Astrocyte (in vitro differentiated cells and primary cell): Measurements from ENCODE around the gene SCAMP4. TPM values are rescaled to one million over a fixed set of nuclear protein-coding genes. Genes with fewer than 3 reads are reported as not detected.

Source experiments
- DNase-seq: peaks from one replicate; pipeline ENCODE4 v3.0.0-alpha.2; 2010; ENCODE audit warnings: low read depth
- FAIRE-seq: peaks from 2 replicates; lab custom pipeline; 2011; peaks lifted over from hg19 to GRCh38; lab: Jason Lieb, UNC
- H2AFZ ChIP-seq: 2 replicates; pipeline ENCODE4 v1.6.0; 2012; ENCODE audit warnings: low read depth, low read length, inconsistent platforms
- H3K27ac ChIP-seq: 2 replicates; pipeline ENCODE4 v1.5.1; 2011; ENCODE audit warnings: low read depth, low read length, inconsistent platforms
- H3K27me3 ChIP-seq: 2 replicates; pipeline ENCODE4 v1.6.0; 2011; ENCODE audit warnings: low read length, inconsistent platforms; ENCODE audit not compliant: insufficient read depth
- H3K36me3 ChIP-seq: 2 replicates; pipeline ENCODE4 v1.5.1; 2011; ENCODE audit warnings: low read length, inconsistent platforms; ENCODE audit not compliant: insufficient read depth
- H3K4me1 ChIP-seq: 2 replicates; pipeline ENCODE4 v1.5.1; 2011; ENCODE audit warnings: low read length, inconsistent platforms; ENCODE audit not compliant: insufficient read depth
- H3K4me2 ChIP-seq: 2 replicates; pipeline ENCODE4 v1.6.0; 2012; ENCODE audit warnings: low read length, inconsistent platforms
- H3K4me3 ChIP-seq: 2 replicates; pipeline ENCODE4 v1.5.1; 2011; ENCODE audit warnings: low read depth, mild to moderate bottlenecking, low read length, inconsistent platforms; ENCODE audit not compliant: insufficient read depth
- H3K79me2 ChIP-seq: 2 replicates; pipeline ENCODE4 v1.6.0; 2012; ENCODE audit warnings: mild to moderate bottlenecking, low read length, inconsistent platforms; ENCODE audit not compliant: insufficient read depth
- H3K9ac ChIP-seq: 2 replicates; pipeline ENCODE4 v1.6.0; 2012; ENCODE audit warnings: mild to moderate bottlenecking, low read length, inconsistent platforms
- H3K9me3 ChIP-seq: 2 replicates; pipeline ENCODE4 v1.5.1; 2012; ENCODE audit warnings: low read depth, mild to moderate bottlenecking, low read length, inconsistent platforms; ENCODE audit not compliant: insufficient read depth
- H4K20me1 ChIP-seq: 2 replicates; pipeline ENCODE4 v1.6.0; 2012; ENCODE audit warnings: low read length, inconsistent platforms; ENCODE audit not compliant: insufficient read depth
- H3K27ac Mint-ChIP-seq: one replicate; pipeline ENCODE4 v1.8.0; 2021; ENCODE audit warnings: mild to moderate bottlenecking, mixed read lengths; ENCODE audit not compliant: unreplicated experiment
- H3K27me3 Mint-ChIP-seq: one replicate; pipeline ENCODE4 v1.8.0; 2021; ENCODE audit warnings: low read depth, mixed read lengths; ENCODE audit not compliant: unreplicated experiment
- H3K36me3 Mint-ChIP-seq: one replicate; pipeline ENCODE4 v1.8.0; 2021; ENCODE audit warnings: low read depth, mixed read lengths; ENCODE audit not compliant: unreplicated experiment
- H3K4me1 Mint-ChIP-seq: one replicate; pipeline ENCODE4 v1.8.0; 2021; ENCODE audit warnings: low read depth, mixed read lengths; ENCODE audit not compliant: unreplicated experiment
- H3K4me3 Mint-ChIP-seq: one replicate; pipeline ENCODE4 v1.8.0; 2021; ENCODE audit warnings: mild to moderate bottlenecking, moderate library complexity, mixed read lengths; ENCODE audit not compliant: unreplicated experiment
- H3K9me3 Mint-ChIP-seq: one replicate; pipeline ENCODE4 v1.8.0; 2021; ENCODE audit warnings: mild to moderate bottlenecking, mixed read lengths; ENCODE audit not compliant: unreplicated experiment
- EZH2 ChIP-seq: IDR thresholded peaks from 2 replicates; pipeline ENCODE4 v1.6.1; 2012; ENCODE audit warnings: mild to moderate bottlenecking, low read length, inconsistent platforms; ENCODE audit not compliant: insufficient read depth
- total RNA-seq: library from RNA; stranded (reverse); gene quantifications from 2 replicates; pipeline ENCODE4 v1.2.1, GENCODE V29; 2021
- TF ChIP-seq, protein P1 (sequence below): IDR thresholded peaks from 2 replicates; pipeline ENCODE4 v1.5.1; 2011; ENCODE audit warnings: low read depth, mild to moderate bottlenecking, inconsistent platforms, low read length, moderate library complexity; ENCODE audit not compliant: insufficient read depth

The SCAMP4 gene
- total RNA-seq, 1 donor from 2014 or later, result 72.2 TPM

DNA sequence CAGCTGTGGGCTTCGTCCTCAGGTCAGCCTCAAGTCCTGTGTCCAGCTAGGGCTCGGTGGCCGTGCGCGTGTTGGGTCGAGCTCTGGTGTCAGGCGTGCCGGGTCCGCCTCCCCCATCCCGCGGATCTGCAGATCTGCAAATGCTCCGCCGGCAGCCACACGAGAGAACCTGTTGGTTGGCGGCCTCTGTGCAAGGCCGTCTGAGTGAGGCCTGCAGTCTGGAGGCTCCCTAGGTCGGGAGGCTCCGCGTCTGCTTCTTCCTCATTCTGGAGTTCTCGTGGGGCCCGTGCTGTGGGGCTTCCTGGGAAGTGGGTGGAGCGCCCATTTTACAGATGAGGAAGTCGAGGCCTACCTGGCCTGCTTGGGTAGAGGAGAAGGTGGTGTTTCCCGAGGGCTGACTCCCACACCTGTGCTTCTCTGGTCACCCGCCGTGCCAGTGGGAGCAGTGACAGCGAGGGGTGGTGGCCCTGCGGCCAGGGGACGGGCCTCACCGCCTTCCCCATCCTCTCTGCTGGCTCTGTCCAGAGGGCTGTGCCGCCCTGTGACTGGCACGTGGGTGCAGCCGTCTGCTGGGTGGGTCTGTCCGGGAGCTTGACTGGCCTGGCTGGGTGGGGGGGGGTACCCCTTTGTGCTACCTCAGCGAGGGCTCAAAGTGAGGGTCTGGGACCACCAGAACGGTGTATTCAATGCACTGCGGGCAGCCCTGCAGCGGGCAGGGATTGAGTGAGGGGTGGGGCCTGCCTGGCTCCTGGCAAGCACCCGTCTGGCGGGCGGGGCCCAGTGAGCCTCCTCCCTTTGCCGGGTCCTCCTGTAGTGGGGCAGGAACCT is 39.1 kb downstream of the SCAMP4 start:
- FAIRE-seq (no peak), DNase-seq (no peak)
- Histone ChIP-seq H3K4me2 (no peak overlapping the region), H3K4me3 (no peak overlapping the region), H3K79me2 (peaks cover 74% of the 10 kb centered on the region), H2AFZ (no peak overlapping the region), H4K20me1 (peaks cover 67% of the 10 kb centered on the region), H3K36me3 (peaks cover 2% of the 10 kb centered on the region), H3K9ac (no peak overlapping the region), H3K9me3 (no peaks in the 10 kb centered on the region), H3K27ac (no peak overlapping the region), H3K27me3 (no peaks in the 10 kb centered on the region), H3K4me1 (peaks cover 23% of the 10 kb centered on the region)
- no peaks in the 10 kb centered on the region for H3K9me3 Mint-ChIP-seq
- H3K27me3 Mint-ChIP-seq, result no peaks in the 10 kb centered on the region
- peak overlapping the region; percentile 14 for H3K4me3 Mint-ChIP-seq
- peaks cover 4% of the 10 kb centered on the region for H3K36me3 Mint-ChIP-seq
- TF ChIP-seq, protein P1, sequence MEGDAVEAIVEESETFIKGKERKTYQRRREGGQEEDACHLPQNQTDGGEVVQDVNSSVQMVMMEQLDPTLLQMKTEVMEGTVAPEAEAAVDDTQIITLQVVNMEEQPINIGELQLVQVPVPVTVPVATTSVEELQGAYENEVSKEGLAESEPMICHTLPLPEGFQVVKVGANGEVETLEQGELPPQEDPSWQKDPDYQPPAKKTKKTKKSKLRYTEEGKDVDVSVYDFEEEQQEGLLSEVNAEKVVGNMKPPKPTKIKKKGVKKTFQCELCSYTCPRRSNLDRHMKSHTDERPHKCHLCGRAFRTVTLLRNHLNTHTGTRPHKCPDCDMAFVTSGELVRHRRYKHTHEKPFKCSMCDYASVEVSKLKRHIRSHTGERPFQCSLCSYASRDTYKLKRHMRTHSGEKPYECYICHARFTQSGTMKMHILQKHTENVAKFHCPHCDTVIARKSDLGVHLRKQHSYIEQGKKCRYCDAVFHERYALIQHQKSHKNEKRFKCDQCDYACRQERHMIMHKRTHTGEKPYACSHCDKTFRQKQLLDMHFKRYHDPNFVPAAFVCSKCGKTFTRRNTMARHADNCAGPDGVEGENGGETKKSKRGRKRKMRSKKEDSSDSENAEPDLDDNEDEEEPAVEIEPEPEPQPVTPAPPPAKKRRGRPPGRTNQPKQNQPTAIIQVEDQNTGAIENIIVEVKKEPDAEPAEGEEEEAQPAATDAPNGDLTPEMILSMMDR, result no peak
- TF ChIP-seq EZH2, result no peak
- H3K27ac Mint-ChIP-seq, result peak overlapping the region; percentile 72
- H3K4me1 Mint-ChIP-seq, result peaks cover 9% of the 10 kb centered on the region

DNA sequence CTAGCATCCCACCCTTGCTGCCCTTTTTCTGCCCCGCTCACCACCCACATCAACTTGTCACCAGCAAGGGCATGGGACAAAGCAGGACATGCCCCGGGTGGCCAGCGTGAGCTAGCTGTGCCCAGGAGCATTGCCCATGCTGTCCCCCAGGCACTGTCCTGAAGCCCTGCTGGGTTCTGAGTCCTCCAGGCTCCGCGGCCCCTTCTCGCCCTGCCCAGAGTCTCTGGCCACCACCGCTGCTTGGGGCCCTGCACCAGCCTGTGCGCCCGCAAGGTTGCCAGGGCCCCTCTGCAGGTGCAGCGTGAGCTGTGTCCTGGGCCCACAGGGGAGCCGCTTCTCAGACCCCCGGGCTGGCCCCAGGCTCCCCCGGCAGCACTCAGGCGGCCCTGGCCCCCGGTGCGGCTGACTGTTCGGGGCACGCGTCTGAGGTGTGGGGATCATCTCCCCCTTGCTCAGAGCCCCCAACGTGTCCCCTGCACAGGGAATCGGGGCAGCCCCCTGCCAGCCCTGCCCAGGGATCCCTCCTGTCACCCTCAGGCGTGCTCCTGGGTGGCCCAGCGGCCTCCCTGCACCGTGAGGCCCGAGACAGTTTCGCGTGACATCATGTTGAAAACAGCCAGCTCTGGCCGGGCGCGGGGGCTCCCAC is 39.8 kb downstream of the SCAMP4 start:
- H3K36me3 ChIP-seq, result peaks cover 2% of the 10 kb centered on the region
- no peaks in the 10 kb centered on the region for H3K9me3 ChIP-seq
- Mint-ChIP-seq H3K27me3 (no peaks in the 10 kb centered on the region), H3K27ac (no peak overlapping the region), H3K4me3 (no peak overlapping the region), H3K4me1 (peaks cover 6% of the 10 kb centered on the region), H3K36me3 (peaks cover 4% of the 10 kb centered on the region), H3K9me3 (no peaks in the 10 kb centered on the region)
- H4K20me1 ChIP-seq, result peaks cover 73% of the 10 kb centered on the region
- no peaks in the 10 kb centered on the region for H3K27me3 ChIP-seq
- H3K27ac ChIP-seq, result no peak overlapping the region
- TF ChIP-seq, protein P1, result no peak
- TF ChIP-seq EZH2, result no peak
- H3K79me2 ChIP-seq, result peaks cover 80% of the 10 kb centered on the region
- no peak for FAIRE-seq
- H3K4me2 ChIP-seq, result no peak overlapping the region
- DNase-seq, result no peak
- H3K4me3 ChIP-seq, result no peak overlapping the region
- H2AFZ ChIP-seq, result no peak overlapping the region
- peaks cover 17% of the 10 kb centered on the region for H3K4me1 ChIP-seq
- no peak overlapping the region for H3K9ac ChIP-seq

DNA sequence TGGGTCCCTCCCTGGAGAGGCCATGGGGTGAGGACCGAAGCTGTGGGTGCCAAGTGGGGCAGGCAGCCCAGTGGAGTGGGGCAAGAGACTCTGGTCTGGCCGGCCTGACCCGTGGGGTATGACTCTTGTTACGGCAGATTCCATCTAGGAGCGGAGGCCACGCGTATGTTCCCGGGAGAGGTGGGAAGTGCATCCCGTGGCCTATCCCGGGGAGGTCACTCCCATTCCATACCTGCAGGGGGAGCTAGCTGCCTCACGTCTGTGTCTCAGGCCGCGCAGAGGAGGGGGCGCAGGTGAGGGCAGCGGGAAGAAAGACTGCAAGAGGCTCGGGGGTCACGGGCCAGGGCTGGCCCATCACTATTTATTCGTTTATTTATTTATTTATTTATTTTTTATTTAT is 40.7 kb downstream of the SCAMP4 start:
- no peak for FAIRE-seq
- peaks cover 80% of the 10 kb centered on the region for H4K20me1 ChIP-seq

More for the DNA sequence above, 40.7 kb downstream of the SCAMP4 start:
- Histone ChIP-seq H3K9ac (no peak overlapping the region), H3K4me1 (peaks cover 12% of the 10 kb centered on the region), H3K79me2 (peaks cover 87% of the 10 kb centered on the region), H3K27ac (no peak overlapping the region), H2AFZ (no peak overlapping the region), H3K27me3 (no peaks in the 10 kb centered on the region), H3K9me3 (no peaks in the 10 kb centered on the region), H3K36me3 (peaks cover 2% of the 10 kb centered on the region), H3K4me2 (no peak overlapping the region), H3K4me3 (no peak overlapping the region)
- Mint-ChIP-seq H3K27me3 (no peaks in the 10 kb centered on the region), H3K27ac (no peak overlapping the region), H3K4me1 (peaks cover 6% of the 10 kb centered on the region), H3K4me3 (peak overlapping the region; percentile 72), H3K9me3 (no peaks in the 10 kb centered on the region), H3K36me3 (peaks cover 4% of the 10 kb centered on the region)
- TF ChIP-seq, protein P1, result peak; percentile 29
- no peak for TF ChIP-seq EZH2
- DNase-seq, result no peak
